ENCODE measurements around the gene PRKG1.

PRKG1 gene

DNA sequence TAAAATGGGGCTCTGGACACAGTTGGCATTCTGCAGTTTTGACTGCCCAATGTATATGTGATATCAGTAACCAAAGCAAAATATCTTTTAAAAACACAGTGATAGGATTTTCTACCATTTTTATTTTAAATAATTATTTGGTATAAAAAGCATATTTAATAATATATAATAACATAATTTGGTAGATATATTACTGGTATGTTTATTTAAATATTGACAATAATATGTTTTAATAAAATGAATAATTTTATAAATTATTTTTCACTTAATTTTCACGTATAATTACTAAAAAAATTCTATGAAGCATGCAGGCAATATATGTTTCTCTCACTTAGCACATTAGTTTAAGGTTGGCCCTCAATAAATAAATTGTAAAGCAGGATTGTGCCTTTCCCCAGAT lies 269.1 kb downstream of the PRKG1 start:
- Histone ChIP-seq H3K4me2 (ENCODE audit: insufficient read depth, low read length, poor library complexity, severe bottlenecking) (no peak overlapping the region), H3K36me3 (replicated peaks in 1 of 2; ENCODE audit: control insufficient read depth in 2 of 2, insufficient read depth in 2 of 2, low read length in 2 of 2) (no peaks in the 10 kb centered on the region), H3K4ac (ENCODE audit: low read length) (no peak overlapping the region), H2AK5ac (ENCODE audit: low read depth, low read length) (no peak overlapping the region), H2BK120ac (ENCODE audit: low read depth, low read length) (no peak overlapping the region), H3K27ac (replicated peaks; ENCODE audit: low read length) (no peak overlapping the region), H3K14ac (ENCODE audit: low read length) (no peak overlapping the region), H3K9ac (ENCODE audit: low read depth, low read length, poor library complexity) (no peak overlapping the region), H3K18ac (ENCODE audit: low read length) (no peak overlapping the region), H2BK12ac (ENCODE audit: low read length) (no peak overlapping the region), H3K23ac (ENCODE audit: low read depth, low read length, poor library complexity) (no peak overlapping the region), H4K91ac (ENCODE audit: low read depth, low read length, poor library complexity) (no peak overlapping the region), H2BK5ac (ENCODE audit: low read length) (no peak overlapping the region), H3K27me3 (ENCODE audit: control insufficient read depth in 3 of 3, insufficient read depth in 3 of 3, low read depth in 1 of 3, low read length in 3 of 3) (no peaks in the 10 kb centered on the region), H2AFZ (ENCODE audit: low read length) (no peak overlapping the region), H3K9me3 (replicated peaks in 1 of 2; ENCODE audit: control insufficient read depth in 2 of 2, insufficient read depth in 1 of 2, low read depth in 1 of 2, low read length in 2 of 2) (no peaks in the 10 kb centered on the region), H4K8ac (ENCODE audit: low read depth, low read length) (no peak overlapping the region), H2BK15ac (ENCODE audit: low read length) (no peak overlapping the region), H3K4me3 (ENCODE audit: low read length in 2 of 2) (no peak overlapping the region), H3K4me1 (ENCODE audit: control insufficient read depth in 2 of 2, insufficient read depth in 1 of 2, low read depth in 1 of 2, low read length in 2 of 2) (no peaks in the 10 kb centered on the region), H3K79me1 (ENCODE audit: low read depth, low read length) (no peaks in the 10 kb centered on the region)
- no peak for DNase-seq (ENCODE audit: low spot score)
- no CpG with 5 or more reads among the region's 1 CpG for WGBS, 2 donors (ENCODE audit: extremely low coverage in 2 of 2, insufficient read length in 2 of 2, insufficient replicate concordance in 1 of 2)

DNA sequence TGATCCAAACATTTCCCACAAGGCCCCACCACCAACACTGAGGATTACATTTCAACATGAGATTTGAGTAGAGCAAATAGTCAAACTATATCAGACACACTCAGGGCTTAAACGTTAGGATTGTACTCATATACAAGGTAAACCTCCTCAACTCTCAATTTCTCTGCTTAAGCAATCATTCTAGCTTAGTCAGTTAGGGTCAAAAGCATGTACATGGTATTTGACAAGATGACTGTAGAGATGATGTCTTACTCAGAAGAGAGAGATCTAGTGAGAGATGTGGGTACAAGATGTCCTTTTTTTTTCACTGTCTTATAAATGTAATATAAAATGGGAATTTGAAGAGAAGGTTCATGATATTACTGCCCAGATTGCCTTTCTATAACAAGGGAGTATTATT lies 270.1 kb downstream of the PRKG1 start:
- no peaks in the 10 kb centered on the region for H3K27me3 ChIP-seq (ENCODE audit: control insufficient read depth in 3 of 3, insufficient read depth in 3 of 3, low read depth in 1 of 3, low read length in 3 of 3)
- H3K14ac ChIP-seq (ENCODE audit: low read length), result no peak overlapping the region
- no peak overlapping the region for H3K4ac ChIP-seq (ENCODE audit: low read length)
- H2AK5ac ChIP-seq (ENCODE audit: low read depth, low read length), result no peak overlapping the region
- H2BK12ac ChIP-seq (ENCODE audit: low read length), result no peak overlapping the region
- no peak overlapping the region for H3K27ac ChIP-seq (replicated peaks; ENCODE audit: low read length)
- H3K4me2 ChIP-seq (ENCODE audit: insufficient read depth, low read length, poor library complexity, severe bottlenecking), result no peak overlapping the region
- H2AFZ ChIP-seq (ENCODE audit: low read length), result no peak overlapping the region
- H2BK5ac ChIP-seq (ENCODE audit: low read length), result no peak overlapping the region
- H3K79me1 ChIP-seq (ENCODE audit: low read depth, low read length), result no peaks in the 10 kb centered on the region
- no peak overlapping the region for H3K23ac ChIP-seq (ENCODE audit: low read depth, low read length, poor library complexity)
- no peak overlapping the region for H4K91ac ChIP-seq (ENCODE audit: low read depth, low read length, poor library complexity)
- no peaks in the 10 kb centered on the region for H3K9me3 ChIP-seq (replicated peaks in 1 of 2; ENCODE audit: control insufficient read depth in 2 of 2, insufficient read depth in 1 of 2, low read depth in 1 of 2, low read length in 2 of 2)
- H2BK15ac ChIP-seq (ENCODE audit: low read length), result no peak overlapping the region
- no peak overlapping the region for H4K8ac ChIP-seq (ENCODE audit: low read depth, low read length)
- no CpG with 5 or more reads among the region's 1 CpG for WGBS, 2 donors (ENCODE audit: extremely low coverage in 2 of 2, insufficient read length in 2 of 2, insufficient replicate concordance in 1 of 2)
- DNase-seq (ENCODE audit: low spot score), result no peak
- no peaks in the 10 kb centered on the region for H3K4me1 ChIP-seq (ENCODE audit: control insufficient read depth in 2 of 2, insufficient read depth in 1 of 2, low read depth in 1 of 2, low read length in 2 of 2)
- no peaks in the 10 kb centered on the region for H3K36me3 ChIP-seq (replicated peaks in 1 of 2; ENCODE audit: control insufficient read depth in 2 of 2, insufficient read depth in 2 of 2, low read length in 2 of 2)
- no peak overlapping the region for H2BK120ac ChIP-seq (ENCODE audit: low read depth, low read length)
- no peak overlapping the region for H3K9ac ChIP-seq (ENCODE audit: low read depth, low read length, poor library complexity)
- no peak overlapping the region for H3K4me3 ChIP-seq (ENCODE audit: low read length in 2 of 2)
- H3K18ac ChIP-seq (ENCODE audit: low read length), result no peak overlapping the region

DNA sequence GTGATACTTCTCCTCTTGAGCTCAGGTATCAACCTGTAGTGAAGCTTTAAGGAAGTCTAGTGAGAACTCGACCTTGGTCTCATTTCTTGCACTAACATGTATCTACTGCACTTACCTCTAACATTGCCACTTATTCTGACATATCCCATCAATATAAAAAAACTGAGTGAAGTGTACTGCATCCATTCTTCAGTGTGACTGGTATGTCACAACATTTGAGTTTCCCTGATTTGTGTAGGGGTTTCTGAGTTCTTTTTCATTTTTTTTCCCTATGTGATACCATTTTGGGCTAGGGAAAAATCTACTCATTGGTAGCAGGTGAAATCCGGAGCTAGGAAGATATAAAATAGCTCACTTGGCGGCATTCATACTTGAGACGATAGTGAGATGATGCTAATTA lies 274.3 kb downstream of the PRKG1 start:
- Histone ChIP-seq H3K9me3 (replicated peaks in 1 of 2; ENCODE audit: control insufficient read depth in 2 of 2, insufficient read depth in 1 of 2, low read depth in 1 of 2, low read length in 2 of 2) (no peaks in the 10 kb centered on the region), H2BK15ac (ENCODE audit: low read length) (no peak overlapping the region), H3K4me2 (ENCODE audit: insufficient read depth, low read length, poor library complexity, severe bottlenecking) (no peak overlapping the region), H3K23ac (ENCODE audit: low read depth, low read length, poor library complexity) (no peak overlapping the region), H4K8ac (ENCODE audit: low read depth, low read length) (no peak overlapping the region), H3K27ac (replicated peaks; ENCODE audit: low read length) (no peak overlapping the region), H3K36me3 (replicated peaks in 1 of 2; ENCODE audit: control insufficient read depth in 2 of 2, insufficient read depth in 2 of 2, low read length in 2 of 2) (no peaks in the 10 kb centered on the region), H3K4me1 (ENCODE audit: control insufficient read depth in 2 of 2, insufficient read depth in 1 of 2, low read depth in 1 of 2, low read length in 2 of 2) (no peaks in the 10 kb centered on the region), H4K91ac (ENCODE audit: low read depth, low read length, poor library complexity) (no peak overlapping the region), H3K18ac (ENCODE audit: low read length) (no peak overlapping the region), H3K9ac (ENCODE audit: low read depth, low read length, poor library complexity) (no peak overlapping the region), H3K14ac (ENCODE audit: low read length) (no peak overlapping the region), H2AFZ (ENCODE audit: low read length) (no peak overlapping the region), H3K4me3 (ENCODE audit: low read length in 2 of 2) (no peak overlapping the region), H3K27me3 (ENCODE audit: control insufficient read depth in 3 of 3, insufficient read depth in 3 of 3, low read depth in 1 of 3, low read length in 3 of 3) (no peaks in the 10 kb centered on the region), H3K79me1 (ENCODE audit: low read depth, low read length) (no peaks in the 10 kb centered on the region), H2BK5ac (ENCODE audit: low read length) (no peak overlapping the region), H2BK12ac (ENCODE audit: low read length) (no peak overlapping the region), H2BK120ac (ENCODE audit: low read depth, low read length) (no peak overlapping the region), H3K4ac (ENCODE audit: low read length) (no peak overlapping the region), H2AK5ac (ENCODE audit: low read depth, low read length) (no peak overlapping the region)
- no peak for DNase-seq (ENCODE audit: low spot score)
- WGBS, 2 donors (ENCODE audit: extremely low coverage in 2 of 2, insufficient read length in 2 of 2, insufficient replicate concordance in 1 of 2), result no CpG with 5 or more reads among the region's 4 CpGs

DNA sequence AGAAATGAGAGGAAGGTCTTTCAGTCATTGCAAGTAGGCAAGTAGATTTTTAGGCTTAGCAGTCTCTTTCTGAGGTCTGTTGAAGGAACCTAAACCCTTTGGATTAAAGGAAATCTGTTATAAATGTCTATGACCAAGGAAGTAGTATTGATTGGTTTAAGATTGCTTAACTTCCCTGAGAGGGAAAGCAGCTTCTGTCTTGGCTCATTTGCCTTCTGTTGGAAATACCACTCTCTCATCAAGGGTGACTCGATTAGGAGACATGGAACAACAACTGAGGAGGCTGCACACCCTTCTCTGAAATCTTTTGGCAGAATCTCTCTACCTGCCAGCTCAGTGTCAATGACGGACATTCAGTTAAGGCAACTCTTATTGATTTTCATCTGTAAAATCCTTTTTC lies 282.9 kb downstream of the PRKG1 start:
- no peak overlapping the region for H2BK12ac ChIP-seq (ENCODE audit: low read length)

More for the DNA sequence above, 282.9 kb downstream of the PRKG1 start:
- H4K91ac ChIP-seq (ENCODE audit: low read depth, low read length, poor library complexity), result no peak overlapping the region
- H3K9me3 ChIP-seq (replicated peaks in 1 of 2; ENCODE audit: control insufficient read depth in 2 of 2, insufficient read depth in 1 of 2, low read depth in 1 of 2, low read length in 2 of 2), result no peaks in the 10 kb centered on the region
- no peak overlapping the region for H3K23ac ChIP-seq (ENCODE audit: low read depth, low read length, poor library complexity)
- H3K27ac ChIP-seq (replicated peaks; ENCODE audit: low read length), result no peak overlapping the region
- no peak overlapping the region for H3K9ac ChIP-seq (ENCODE audit: low read depth, low read length, poor library complexity)
- H2BK120ac ChIP-seq (ENCODE audit: low read depth, low read length), result no peak overlapping the region
- H3K4me2 ChIP-seq (ENCODE audit: insufficient read depth, low read length, poor library complexity, severe bottlenecking), result no peak overlapping the region
- no peaks in the 10 kb centered on the region for H3K4me1 ChIP-seq (ENCODE audit: control insufficient read depth in 2 of 2, insufficient read depth in 1 of 2, low read depth in 1 of 2, low read length in 2 of 2)
- H2AK5ac ChIP-seq (ENCODE audit: low read depth, low read length), result no peak overlapping the region
- WGBS, 2 donors (ENCODE audit: extremely low coverage in 2 of 2, insufficient read length in 2 of 2, insufficient replicate concordance in 1 of 2), result no CpG with 5 or more reads among the region's 2 CpGs
- H3K18ac ChIP-seq (ENCODE audit: low read length), result no peak overlapping the region
- H3K27me3 ChIP-seq (ENCODE audit: control insufficient read depth in 3 of 3, insufficient read depth in 3 of 3, low read depth in 1 of 3, low read length in 3 of 3), result no peaks in the 10 kb centered on the region
- H3K14ac ChIP-seq (ENCODE audit: low read length), result no peak overlapping the region
- H2BK5ac ChIP-seq (ENCODE audit: low read length), result no peak overlapping the region
- H3K4me3 ChIP-seq (ENCODE audit: low read length in 2 of 2), result no peak overlapping the region
- no peaks in the 10 kb centered on the region for H3K36me3 ChIP-seq (replicated peaks in 1 of 2; ENCODE audit: control insufficient read depth in 2 of 2, insufficient read depth in 2 of 2, low read length in 2 of 2)
- DNase-seq (ENCODE audit: low spot score), result no peak
- H3K4ac ChIP-seq (ENCODE audit: low read length), result no peak overlapping the region
- no peak overlapping the region for H2BK15ac ChIP-seq (ENCODE audit: low read length)
- H2AFZ ChIP-seq (ENCODE audit: low read length), result no peak overlapping the region
- H4K8ac ChIP-seq (ENCODE audit: low read depth, low read length), result no peak overlapping the region
- H3K79me1 ChIP-seq (ENCODE audit: low read depth, low read length), result no peaks in the 10 kb centered on the region
